ENCODE results near the gene XPR1.
A peak's percentile ranks its signal among the peaks of the same experiment; 100 is the strongest.

The XPR1 gene

DNA sequence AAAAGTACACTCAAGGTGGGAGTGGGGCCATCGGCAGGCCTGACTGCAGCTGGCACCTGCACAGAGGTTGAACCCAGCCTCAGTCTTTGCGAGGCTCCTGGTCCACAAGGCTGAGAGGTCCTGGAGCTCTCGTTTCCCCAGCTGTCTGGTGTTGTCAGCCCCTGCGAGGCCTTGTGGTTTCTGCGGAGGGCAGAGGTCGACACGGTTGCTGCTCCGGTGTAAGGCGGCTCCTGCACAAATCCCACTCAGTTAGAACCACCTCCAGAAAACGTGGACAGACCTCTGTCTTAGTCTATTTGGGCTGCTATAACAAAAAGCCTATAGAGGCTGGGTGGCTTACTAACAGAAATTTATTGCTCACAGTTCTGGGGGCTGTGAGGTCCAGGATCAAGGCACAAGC, 286.7 kb downstream of the XPR1 start:
- no peak for DNase-seq (ENCODE audit: low read depth)

GRCh38 chr1:180919183-180919700, 287.4 kb downstream of the XPR1 start:
- no peak for DNase-seq (ENCODE audit: low read depth)
- H3K4me3 ChIP-seq (replicated peaks; ENCODE audit: low read depth, low read length) = no peak overlapping the region
- no peak for TF ChIP-seq CTCF (IDR thresholded peaks at IDR 0.05; ENCODE audit: low read length, missing control alignments)

More for the DNA sequence above, 286.7 kb downstream of the XPR1 start:
- TF ChIP-seq CTCF (IDR thresholded peaks at IDR 0.05; ENCODE audit: low read length, missing control alignments) = no peak
- H3K4me3 ChIP-seq (replicated peaks; ENCODE audit: low read depth, low read length) = no peak overlapping the region

DNA sequence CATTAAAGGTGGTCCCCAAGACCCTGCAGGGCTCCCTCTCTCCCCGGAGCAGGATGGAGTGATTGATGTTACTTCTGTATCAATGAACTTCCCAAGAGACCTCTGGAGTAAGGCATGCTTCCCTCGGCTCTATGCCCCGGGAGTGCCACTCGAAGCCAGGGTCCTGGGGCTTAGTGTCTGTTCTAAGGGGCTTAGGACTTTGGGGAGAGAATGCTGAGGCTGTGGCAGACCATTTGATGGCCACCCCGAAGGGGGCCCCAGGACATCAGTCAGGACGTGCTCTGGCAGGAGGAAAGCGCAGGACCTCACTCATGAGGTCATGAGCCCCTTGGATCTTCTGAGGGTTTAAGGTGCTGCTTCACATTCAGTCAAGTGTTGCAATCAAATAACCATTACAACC, 288.4 kb downstream of the XPR1 start:
- no peak for DNase-seq (ENCODE audit: low read depth)

GRCh38 chr1:180920702-180921101, 288.9 kb downstream of the XPR1 start:
- peak; percentile 29 for TF ChIP-seq CTCF (IDR thresholded peaks at IDR 0.05; ENCODE audit: low read length, missing control alignments)
- DNase-seq (ENCODE audit: low read depth) = no peak
- no peak overlapping the region for H3K4me3 ChIP-seq (replicated peaks; ENCODE audit: low read depth, low read length)

More for the DNA sequence above, 288.4 kb downstream of the XPR1 start:
- no peak for TF ChIP-seq CTCF (IDR thresholded peaks at IDR 0.05; ENCODE audit: low read length, missing control alignments)
- H3K4me3 ChIP-seq (replicated peaks; ENCODE audit: low read depth, low read length) = no peak overlapping the region

- TF ChIP-seq CTCF (IDR thresholded peaks at IDR 0.05; ENCODE audit: low read length, missing control alignments) = no peak
- DNase-seq (ENCODE audit: low read depth) = no peak
These were observed 289.6 kb downstream of the XPR1 start for GRCh38 chr1:180921386-180921785.

GRCh38 chr1:180921891-180922630, 290.2 kb downstream of the XPR1 start:
- TF ChIP-seq CTCF (IDR thresholded peaks at IDR 0.05; ENCODE audit: low read length, missing control alignments) = no peak
- DNase-seq (ENCODE audit: low read depth) = no peak

More at GRCh38 chr1:180921386-180921785, 289.6 kb downstream of the XPR1 start:
- H3K4me3 ChIP-seq (replicated peaks; ENCODE audit: low read depth, low read length) = no peak overlapping the region

GRCh38 chr1:180922631-180923015, 290.8 kb downstream of the XPR1 start:
- no peak overlapping the region for H3K4me3 ChIP-seq (replicated peaks; ENCODE audit: low read depth, low read length)
- DNase-seq (ENCODE audit: low read depth) = no peak
- no peak for TF ChIP-seq CTCF (IDR thresholded peaks at IDR 0.05; ENCODE audit: low read length, missing control alignments)

More at GRCh38 chr1:180921891-180922630, 290.2 kb downstream of the XPR1 start:
- H3K4me3 ChIP-seq (replicated peaks; ENCODE audit: low read depth, low read length) = no peak overlapping the region

Data from fibroblast of pulmonary artery (primary cell).